Measurements from ENCODE around the gene NUDC.
A peak's percentile ranks its signal among the peaks of the same experiment; 100 is the strongest.

The NUDC gene

GRCh38 chr1:26994020-26994786 is 72.7 kb downstream of the NUDC start:
- DNase-seq: peak; percentile 25

DNA sequence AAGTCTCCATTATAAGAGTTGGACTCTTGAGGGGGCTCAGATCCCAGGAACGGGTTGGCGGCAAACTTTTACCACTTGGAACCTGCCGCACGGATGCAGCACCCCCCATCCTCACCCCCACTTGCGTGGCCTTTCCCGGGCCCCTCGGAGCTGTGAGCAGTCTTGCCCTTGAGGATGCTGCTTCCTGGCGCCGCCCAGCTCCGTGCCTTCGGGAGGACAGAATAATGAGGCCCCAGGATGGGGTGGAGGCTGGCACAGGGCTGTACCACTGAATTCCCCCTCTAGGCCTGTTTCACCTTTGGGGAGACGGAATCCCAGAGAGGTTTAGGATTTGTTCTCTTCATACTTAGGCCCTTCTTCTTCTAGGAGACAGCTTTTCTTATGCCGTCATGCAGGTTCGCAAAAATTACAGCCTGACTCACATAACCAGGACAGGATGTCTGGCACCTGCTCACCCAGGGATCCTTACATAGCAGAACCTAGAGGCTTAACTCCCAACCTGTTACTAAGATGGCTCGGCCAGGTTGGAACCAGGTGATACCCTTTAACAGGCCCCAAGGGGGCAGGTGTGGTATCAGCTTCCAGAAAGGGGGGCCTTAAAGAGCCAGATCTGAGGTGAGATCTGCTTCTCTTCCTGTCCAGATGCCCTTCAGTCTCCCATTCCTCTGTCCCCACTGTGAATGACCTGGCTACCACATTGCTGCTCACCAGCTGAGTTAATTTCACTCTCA is 73.4 kb downstream of the NUDC start:
- DNase-seq: no peak

DNA sequence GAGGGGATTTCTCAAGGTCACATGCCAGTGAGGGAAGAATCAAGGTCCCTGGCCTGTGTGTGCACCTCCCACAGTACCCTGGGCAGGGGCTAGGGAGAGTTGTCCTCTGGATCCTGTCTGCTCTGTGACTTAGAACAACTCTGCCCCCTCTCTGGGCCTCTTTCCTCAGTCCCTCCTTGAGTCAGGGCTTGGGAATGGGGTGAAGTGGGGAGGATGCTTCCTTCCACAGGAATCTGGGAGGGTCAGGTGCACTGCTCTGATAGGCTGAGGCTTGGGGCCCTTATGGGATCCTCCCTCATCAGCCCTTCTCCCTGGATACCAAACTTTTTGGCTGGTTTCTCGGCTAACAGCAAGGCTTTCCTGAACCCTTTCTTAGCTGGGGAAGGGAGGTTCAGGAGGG is 74.5 kb downstream of the NUDC start:
- no peak for DNase-seq

All from activated T-cell treated with anti-CD3 and anti-CD28 coated beads, Interleukin-2, amount 50 U/mL, for 1 hour (primary cell).